Measurements from ENCODE around the gene SLC49A3. TPM values are rescaled to one million over a fixed set of nuclear protein-coding genes. Genes with fewer than 3 reads are reported as not detected.
"Not testable (repeated sequence)": the region's sequence is repeated elsewhere in the genome, so short reads cannot be mapped to it uniquely, and the experiment has no call there.

Gene SLC49A3
- polyA plus RNA-seq: 0.97 TPM

DNA sequence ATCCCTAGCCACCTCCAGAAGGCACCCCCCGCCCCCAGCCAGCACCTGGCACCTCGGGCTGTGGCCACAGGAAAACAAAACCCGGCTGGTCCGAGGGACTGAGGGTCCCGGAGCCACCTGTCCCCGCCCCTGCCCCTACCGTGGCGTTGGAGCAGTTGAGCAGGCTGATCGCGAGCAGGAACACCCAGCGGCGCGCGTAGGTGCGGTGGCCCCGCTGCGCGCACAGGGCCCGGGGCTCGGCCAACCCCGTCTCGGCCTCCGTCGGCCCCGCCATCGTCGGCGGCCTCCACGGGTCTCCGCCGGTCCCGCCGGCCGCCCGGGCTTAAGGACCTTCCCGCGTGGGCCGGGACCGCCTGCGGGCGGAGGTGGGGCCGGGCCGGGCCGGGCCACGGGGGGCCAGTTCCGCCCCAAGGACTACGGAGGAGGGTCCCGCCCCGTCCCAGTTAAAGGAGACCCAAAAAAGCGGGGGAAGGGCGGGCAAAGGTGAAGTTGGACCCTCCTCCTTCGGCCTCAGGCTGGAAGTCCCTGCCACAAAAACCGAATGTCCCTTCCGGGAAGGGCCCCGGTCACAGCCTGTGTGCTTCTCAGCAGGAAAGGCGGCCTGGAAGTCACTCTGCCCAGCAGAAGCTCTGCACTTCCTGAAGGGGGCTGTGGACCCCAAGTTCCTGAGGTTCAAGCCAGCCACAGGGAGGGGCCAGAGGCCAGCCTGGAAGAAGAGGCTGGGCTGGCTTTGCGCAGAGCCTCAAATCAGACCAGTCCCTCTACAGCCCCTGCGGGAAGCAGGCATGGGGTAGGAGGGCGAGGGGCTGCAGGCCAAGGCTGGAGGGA, at the start of gene SLC49A3:
SLC49A3 (minus strand) TSS at position 298 of the 828 bp plus-strand sequence; CDS start at position 274, 24 bp downstream.
- Mint-ChIP-seq H3K27me3 (peaks cover 13% of the 10 kb centered on the region), H3K27ac (no peak within 1 kb of the TSS)

GRCh38 chr4:736561-736960, 47.6 kb upstream of the SLC49A3 start:
- H3K4me1 Mint-ChIP-seq: peaks cover 0 to 11% (median 0%) of the 10 kb centered on the region in 3 donors
- H3K9me3 Mint-ChIP-seq, H3K27me3 Mint-ChIP-seq, H3K36me3 Mint-ChIP-seq, H3K27ac Mint-ChIP-seq, H3K4me3 Mint-ChIP-seq: not testable (repeated sequence)

More for the DNA sequence above, at the start of gene SLC49A3:
- Mint-ChIP-seq H3K4me3 (peak within 1 kb of the TSS in 3 of 4 donors; percentile 12 to 73 (median 67)), H3K36me3 (peaks cover 1% of the 10 kb centered on the region), H3K4me1 (peaks cover 0 to 4% (median 4%) of the 10 kb centered on the region in 3 donors), H3K9me3 (no peaks in the 10 kb centered on the region)

- peaks cover 1% of the 10 kb centered on the region for H3K36me3 Mint-ChIP-seq
These were observed 46.6 kb upstream of the SLC49A3 start for GRCh38 chr4:735583-735982.

DNA sequence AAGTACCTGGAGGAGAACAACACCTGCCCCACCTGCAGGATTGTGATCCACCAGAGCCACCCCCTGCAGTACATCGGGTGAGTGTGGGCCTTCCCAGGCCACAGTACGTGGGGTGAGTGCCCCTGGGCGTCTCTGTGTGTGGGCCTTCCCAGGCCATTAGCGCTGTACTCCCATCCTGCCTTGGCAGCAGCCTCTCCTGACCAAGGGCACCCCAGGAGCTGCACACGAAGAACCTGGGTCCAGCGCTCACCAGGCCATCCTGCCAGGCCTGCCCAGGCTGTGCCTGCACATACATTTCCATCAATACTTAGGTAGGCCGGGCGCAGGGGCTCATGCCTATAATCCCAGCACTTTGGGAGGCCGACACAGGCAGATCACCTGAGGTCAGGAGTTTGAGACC, 46.0 kb upstream of the SLC49A3 start:
- H3K27me3 Mint-ChIP-seq: no peaks in the 10 kb centered on the region
- H3K4me1 Mint-ChIP-seq: peaks cover 0 to 11% (median 0%) of the 10 kb centered on the region in 3 donors
- no peak overlapping the region for H3K27ac Mint-ChIP-seq
- no peak overlapping the region for H3K4me3 Mint-ChIP-seq
- H3K36me3 Mint-ChIP-seq: peaks cover 1% of the 10 kb centered on the region
- H3K9me3 Mint-ChIP-seq: no peaks in the 10 kb centered on the region

More at GRCh38 chr4:735583-735982, 46.6 kb upstream of the SLC49A3 start:
- Mint-ChIP-seq H3K4me1 (peaks cover 0 to 11% (median 0%) of the 10 kb centered on the region in 3 donors), H3K27ac (no peak overlapping the region), H3K27me3 (no peaks in the 10 kb centered on the region), H3K9me3 (no peaks in the 10 kb centered on the region), H3K4me3 (no peak overlapping the region)

- Mint-ChIP-seq H3K4me3 (no peak overlapping the region), H3K27ac (no peak overlapping the region), H3K27me3 (no peaks in the 10 kb centered on the region), H3K36me3 (peaks cover 3% of the 10 kb centered on the region), H3K4me1 (peaks cover 0 to 5% (median 0%) of the 10 kb centered on the region in 3 donors), H3K9me3 (no peaks in the 10 kb centered on the region)
These were observed 45.1 kb upstream of the SLC49A3 start for GRCh38 chr4:734075-734474.

DNA sequence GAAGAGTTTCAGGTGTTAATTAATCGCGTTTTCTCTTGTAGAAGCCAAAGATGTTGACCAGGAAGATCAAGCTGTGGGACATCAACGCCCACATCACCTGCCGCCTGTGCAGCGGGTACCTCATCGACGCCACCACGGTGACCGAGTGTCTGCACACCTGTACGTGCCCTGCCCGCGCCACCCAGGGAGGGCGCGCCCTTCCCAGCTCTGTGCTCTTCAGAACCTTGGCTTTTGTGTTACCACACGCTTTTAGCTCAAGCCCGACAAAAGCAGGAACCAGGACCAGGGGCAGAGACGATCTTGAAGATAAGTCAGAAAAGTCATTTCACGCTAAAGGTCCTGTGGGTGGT, 44.7 kb upstream of the SLC49A3 start:
- Mint-ChIP-seq H3K4me1 (peaks cover 0 to 5% (median 0%) of the 10 kb centered on the region in 3 donors), H3K9me3 (no peaks in the 10 kb centered on the region), H3K36me3 (peaks cover 3% of the 10 kb centered on the region), H3K4me3 (no peak overlapping the region), H3K27me3 (no peaks in the 10 kb centered on the region), H3K27ac (no peak overlapping the region)

DNA sequence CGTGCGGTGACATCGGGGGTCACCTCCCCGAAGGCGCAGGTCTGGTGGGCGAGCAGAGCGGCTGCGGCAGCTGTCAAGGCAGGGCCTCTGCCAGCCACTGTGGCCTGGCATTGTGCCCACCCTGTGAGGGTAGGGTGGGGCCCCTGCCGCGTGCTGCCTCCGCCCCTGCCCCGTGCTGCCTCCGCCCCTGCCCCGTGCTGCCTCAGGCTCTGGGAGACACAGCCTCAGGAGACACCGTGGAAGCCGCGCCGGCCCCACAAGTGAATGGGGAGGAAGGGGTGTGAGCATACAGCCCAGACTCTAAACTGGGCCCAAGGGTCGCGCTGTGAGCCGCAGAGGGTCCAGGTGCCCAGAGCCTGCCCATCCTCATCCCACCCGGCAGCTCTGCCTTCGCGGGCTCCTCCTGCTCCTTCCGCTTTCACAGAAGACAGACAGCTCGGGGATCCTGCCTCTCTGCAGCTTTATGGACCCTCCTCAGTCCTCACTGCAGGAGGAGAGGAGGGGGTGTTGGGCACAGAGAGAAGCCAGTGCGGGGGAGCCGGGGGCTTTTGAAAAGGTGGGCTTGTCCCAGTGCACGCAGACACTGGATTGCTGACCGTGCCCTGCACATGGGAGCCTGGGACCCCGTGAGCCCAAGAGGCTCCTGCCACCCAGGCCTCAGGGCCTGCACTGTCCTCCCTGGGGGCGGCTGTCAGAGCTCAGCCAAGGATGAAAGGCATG, 44.1 kb upstream of the SLC49A3 start:
- Mint-ChIP-seq H3K9me3 (no peaks in the 10 kb centered on the region), H3K36me3 (peaks cover 3% of the 10 kb centered on the region), H3K27me3 (no peaks in the 10 kb centered on the region), H3K4me1 (peaks cover 0 to 5% (median 0%) of the 10 kb centered on the region in 3 donors), H3K4me3 (no peak overlapping the region), H3K27ac (no peak overlapping the region)

- H3K4me3 Mint-ChIP-seq: no peak overlapping the region
- peaks cover 0 to 4% (median 2%) of the 10 kb centered on the region in 3 donors for H3K4me1 Mint-ChIP-seq
- H3K27ac Mint-ChIP-seq: no peak overlapping the region
- H3K9me3 Mint-ChIP-seq: no peaks in the 10 kb centered on the region
- H3K27me3 Mint-ChIP-seq: no peaks in the 10 kb centered on the region
- H3K36me3 Mint-ChIP-seq: peaks cover 3% of the 10 kb centered on the region
These were observed 43.5 kb upstream of the SLC49A3 start for GRCh38 chr4:732486-732885.

- H3K9me3 Mint-ChIP-seq, H3K4me3 Mint-ChIP-seq, H3K27me3 Mint-ChIP-seq, H3K27ac Mint-ChIP-seq, H3K4me1 Mint-ChIP-seq, H3K36me3 Mint-ChIP-seq: not testable (repeated sequence)
These were observed 43.0 kb upstream of the SLC49A3 start for GRCh38 chr4:731954-732353.

DNA sequence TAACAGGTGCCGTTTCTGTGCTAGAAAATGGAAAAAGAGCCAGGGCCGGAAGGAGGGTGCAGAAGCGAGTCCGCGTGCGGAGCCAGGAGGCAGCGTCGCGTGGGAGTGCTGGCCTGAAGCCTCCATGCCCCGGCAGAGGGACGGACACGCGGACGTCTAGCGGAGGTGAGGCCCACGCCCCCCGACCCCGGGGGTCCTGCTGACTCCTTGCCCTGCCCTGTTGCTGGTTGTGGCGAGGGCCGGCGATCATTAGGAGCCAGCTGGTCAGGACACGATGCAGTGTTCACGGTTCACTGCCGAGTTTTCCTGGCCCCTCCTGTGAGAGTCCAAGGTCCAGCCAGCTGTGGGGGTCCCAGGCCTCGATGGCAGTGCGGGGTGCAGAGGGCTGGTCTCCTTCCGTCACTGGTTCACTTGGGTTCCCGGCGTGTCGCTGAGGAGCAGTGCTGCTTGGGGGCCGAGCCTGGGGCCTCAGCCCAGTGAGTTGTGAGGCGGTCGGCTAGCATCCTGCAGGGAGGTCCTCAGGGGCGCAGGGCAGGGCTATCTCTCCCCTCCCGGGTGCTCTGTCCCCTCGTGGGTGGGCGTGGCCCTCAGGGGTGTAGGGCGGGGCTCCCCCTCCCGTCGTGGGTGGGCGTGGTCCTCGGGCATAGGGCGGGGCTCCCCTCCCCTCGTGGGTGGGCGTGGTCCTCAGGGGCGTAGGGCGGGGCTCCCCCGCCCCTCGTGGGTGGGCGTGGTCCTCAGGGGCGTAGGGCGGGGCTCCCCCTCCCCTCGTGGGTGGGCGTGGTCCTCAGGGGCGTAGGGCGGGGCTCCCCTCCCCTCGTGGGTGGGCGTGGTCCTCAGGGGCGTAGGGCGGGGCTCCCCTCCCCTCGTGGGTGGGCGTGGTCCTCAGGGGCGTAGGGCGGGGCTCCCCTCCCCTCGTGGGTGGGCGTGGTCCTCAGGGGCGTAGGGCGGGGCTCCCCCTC, 42.3 kb upstream of the SLC49A3 start:
- peak overlapping the region in 1 of 3 donors; percentile 50 for H3K27ac Mint-ChIP-seq
- not testable (repeated sequence) for H3K4me3 Mint-ChIP-seq, H3K36me3 Mint-ChIP-seq, H3K27me3 Mint-ChIP-seq, H3K9me3 Mint-ChIP-seq, H3K4me1 Mint-ChIP-seq

- H3K4me1 Mint-ChIP-seq: peaks cover 0 to 8% (median 5%) of the 10 kb centered on the region in 3 donors
- H3K4me3 Mint-ChIP-seq: no peak overlapping the region
- H3K9me3 Mint-ChIP-seq: no peaks in the 10 kb centered on the region
- H3K27me3 Mint-ChIP-seq: no peaks in the 10 kb centered on the region
- peaks cover 3% of the 10 kb centered on the region for H3K36me3 Mint-ChIP-seq
- peak overlapping the region in 1 of 3 donors; percentile 50 for H3K27ac Mint-ChIP-seq
These were observed 41.6 kb upstream of the SLC49A3 start for GRCh38 chr4:730511-730910.

DNA sequence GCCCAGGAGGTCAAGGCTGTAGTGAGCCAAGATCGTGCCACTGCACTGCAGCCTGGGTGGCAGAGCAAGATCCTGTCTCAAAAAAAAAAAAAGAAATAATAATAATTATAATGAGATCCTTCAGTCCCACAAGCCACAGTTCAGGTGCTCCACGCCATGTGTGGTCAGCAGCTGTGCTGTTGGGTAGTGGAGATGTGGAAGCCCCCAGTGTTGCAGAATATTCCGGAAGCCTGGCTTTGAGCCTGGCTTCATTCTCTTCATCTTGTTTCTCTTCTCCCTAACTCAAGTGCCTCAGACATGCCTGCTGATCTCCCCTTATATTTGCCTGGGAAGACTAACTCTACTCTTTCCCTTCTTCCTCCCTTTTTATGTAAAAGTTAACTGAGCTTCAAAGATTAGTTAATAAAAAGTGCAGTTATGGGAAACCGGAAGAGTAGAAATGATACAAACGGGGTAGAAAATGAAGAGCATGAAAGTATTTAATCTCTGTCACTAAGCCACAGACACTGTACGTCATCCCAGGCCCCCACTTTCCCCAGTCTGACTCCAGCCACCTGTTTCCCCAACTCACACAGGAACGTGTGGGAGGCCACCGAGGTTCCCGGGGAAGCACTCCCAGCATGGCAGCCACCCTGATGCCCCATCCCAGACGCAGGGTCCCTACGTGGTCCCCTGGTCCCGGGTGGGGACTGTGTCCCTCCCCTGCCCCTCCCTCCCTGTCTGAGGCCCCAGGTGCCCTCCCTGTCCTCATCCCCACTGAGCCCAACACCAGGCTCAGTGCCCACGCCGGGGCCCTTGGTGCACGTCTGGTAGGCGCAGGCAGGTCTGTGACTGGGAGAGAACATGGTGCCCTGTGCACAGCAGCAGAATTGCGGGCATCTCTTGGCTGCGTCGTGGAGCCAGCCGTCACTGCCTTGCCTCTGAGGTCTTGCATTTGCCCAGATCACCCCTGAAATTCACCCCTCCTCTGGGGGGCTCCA, 40.7 kb upstream of the SLC49A3 start:
- peaks cover 3% of the 10 kb centered on the region for H3K36me3 Mint-ChIP-seq
- peaks cover 0 to 8% (median 5%) of the 10 kb centered on the region in 3 donors for H3K4me1 Mint-ChIP-seq
- H3K9me3 Mint-ChIP-seq: no peaks in the 10 kb centered on the region
- H3K27ac Mint-ChIP-seq: peak overlapping the region in 1 of 3 donors; percentile 53
- peak overlapping the region in 1 of 4 donors; percentile 66 for H3K4me3 Mint-ChIP-seq
- H3K27me3 Mint-ChIP-seq: no peaks in the 10 kb centered on the region

DNA sequence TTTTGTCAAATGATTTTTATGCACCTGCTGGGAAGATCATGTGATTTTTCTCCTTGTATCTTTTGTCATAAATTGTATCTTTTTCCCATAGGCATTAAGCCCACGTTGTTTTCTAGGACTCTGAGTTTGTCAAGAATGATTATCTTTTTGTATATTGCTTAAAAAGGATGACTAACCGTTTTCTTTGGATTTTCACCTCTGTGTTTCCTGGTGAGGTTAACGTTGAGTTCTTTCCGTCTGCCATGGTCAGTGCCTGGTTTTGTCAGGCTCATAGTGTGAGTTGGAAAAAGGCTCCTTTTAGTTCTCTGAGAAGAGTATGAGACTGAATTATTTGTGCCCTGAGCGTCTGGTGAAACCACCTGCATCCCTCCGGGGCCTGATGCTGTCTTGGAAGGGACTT, 38.6 kb upstream of the SLC49A3 start:
- no peak overlapping the region for H3K4me3 Mint-ChIP-seq
- peaks cover 3% of the 10 kb centered on the region for H3K36me3 Mint-ChIP-seq
- no peaks in the 10 kb centered on the region for H3K27me3 Mint-ChIP-seq
- H3K27ac Mint-ChIP-seq: no peak overlapping the region
- peaks cover 0 to 8% (median 5%) of the 10 kb centered on the region in 3 donors for H3K4me1 Mint-ChIP-seq
- no peaks in the 10 kb centered on the region for H3K9me3 Mint-ChIP-seq

- H3K4me1 Mint-ChIP-seq: peaks cover 0 to 8% (median 5%) of the 10 kb centered on the region in 3 donors
- H3K27ac Mint-ChIP-seq: peak overlapping the region in 2 of 3 donors; percentile 42 to 78
- H3K36me3 Mint-ChIP-seq: peaks cover 3% of the 10 kb centered on the region
- no peak overlapping the region for H3K4me3 Mint-ChIP-seq
- H3K27me3 Mint-ChIP-seq: no peaks in the 10 kb centered on the region
- H3K9me3 Mint-ChIP-seq: no peaks in the 10 kb centered on the region
These were observed 37.9 kb upstream of the SLC49A3 start for GRCh38 chr4:726838-727237.

All from IgD-negative memory B cell (primary cell).